GM10248 (cell line): ENCODE measurements around the gene KSR1.

Source experiments
- CTCF ChIA-PET: fragments of 300-600 bp; sonication (Branson Sonifier 250); formaldehyde crosslinking; extraction: SDS; loops from one replicate; lab custom pipeline; 2021; ENCODE audit warnings: antibody characterized with exemption; lab: Yijun Ruan, JAX
- POLR2A ChIA-PET: fragments of 350-650 bp; sonication (Branson Sonifier 250); formaldehyde crosslinking; extraction: SDS; loops from one replicate; lab custom pipeline; 2020; ENCODE audit warnings: antibody characterized with exemption; lab: Yijun Ruan, JAX
- DNase-seq: peaks from one replicate; pipeline ENCODE4 v3.0.0; 2012; ENCODE audit errors: extremely low spot score
- CTCF ChIP-seq: IDR thresholded peaks from 2 replicates; pipeline ENCODE4 v1.5.1; 2012; ENCODE audit warnings: mild to moderate bottlenecking, low read depth; ENCODE audit errors: extremely low read depth, missing control alignments, control extremely low read depth

KSR1 gene

GRCh38 chr17:27543958-27544349 lies 87.7 kb downstream of the KSR1 start:
- ChIA-PET CTCF (interaction anchor here (0.6 to 4.0 kb wide), 17 partner anchors 9 to 83 kb away, joined by 3 to 28 read pairs (median 5); no protein-coding TSS in a partner anchor), POLR2A (interaction anchor here (0.6 to 1.4 kb wide), 3 partner anchors 13 to 250 kb away, joined by 3 to 7 read pairs (median 4); partner anchors contain the start of gene WSB1)
- DNase-seq, result no peak
- no peak for TF ChIP-seq CTCF

GRCh38 chr17:27544350-27545131 lies 88.3 kb downstream of the KSR1 start:
- TF ChIP-seq CTCF, result no peak
- POLR2A ChIA-PET, result interaction anchor here (0.6 to 1.4 kb wide), 3 partner anchors 13 to 251 kb away, joined by 3 to 7 read pairs (median 4); partner anchors contain the start of gene WSB1
- CTCF ChIA-PET, result interaction anchor here (0.6 to 4.0 kb wide), 21 partner anchors 9 to 212 kb away, joined by 3 to 28 read pairs (median 5); no protein-coding TSS in a partner anchor
- peak; percentile 85 for DNase-seq

GRCh38 chr17:27545562-27546229 lies 89.4 kb downstream of the KSR1 start:
- ChIA-PET CTCF (interaction anchor here (0.9 to 4.0 kb wide), 18 partner anchors 11 to 213 kb away, joined by 3 to 28 read pairs (median 7); partner anchors contain the start of gene KSR1), POLR2A (no interaction called here)
- TF ChIP-seq CTCF, result no peak
- no peak for DNase-seq

GRCh38 chr17:27546624-27547300 lies 90.5 kb downstream of the KSR1 start:
- CTCF ChIA-PET, result interaction anchor here (0.9 to 4.0 kb wide), 11 partner anchors 12 to 90 kb away, joined by 3 to 28 read pairs (median 7); partner anchors contain the start of gene KSR1
- POLR2A ChIA-PET, result interaction anchor here (1.0 kb wide), 1 partner anchor 75 kb away, joined by 3 read pairs; no protein-coding TSS in a partner anchor
- peak; percentile 58 for DNase-seq
- TF ChIP-seq CTCF, result no peak

GRCh38 chr17:27547301-27547683 lies 91.0 kb downstream of the KSR1 start:
- ChIA-PET CTCF (interaction anchor here (0.9 to 4.0 kb wide), 8 partner anchors 17 to 82 kb away, joined by 3 to 28 read pairs (median 6); no protein-coding TSS in a partner anchor), POLR2A (interaction anchor here (1.0 kb wide), 1 partner anchor 76 kb away, joined by 3 read pairs; no protein-coding TSS in a partner anchor)
- no peak for TF ChIP-seq CTCF
- no peak for DNase-seq
